ENCODE data around the gene SCN1B. TPM values are rescaled to one million over a fixed set of nuclear protein-coding genes. Genes with fewer than 3 reads are reported as not detected.

Gene SCN1B
- total and polyA plus RNA-seq, 10 of the 15 experiments (the other 5 are each of a cell fraction or from before 2014, with no cell fraction given) = 0.04 to 0.54 (median 0.11) TPM; not detected in 3

DNA sequence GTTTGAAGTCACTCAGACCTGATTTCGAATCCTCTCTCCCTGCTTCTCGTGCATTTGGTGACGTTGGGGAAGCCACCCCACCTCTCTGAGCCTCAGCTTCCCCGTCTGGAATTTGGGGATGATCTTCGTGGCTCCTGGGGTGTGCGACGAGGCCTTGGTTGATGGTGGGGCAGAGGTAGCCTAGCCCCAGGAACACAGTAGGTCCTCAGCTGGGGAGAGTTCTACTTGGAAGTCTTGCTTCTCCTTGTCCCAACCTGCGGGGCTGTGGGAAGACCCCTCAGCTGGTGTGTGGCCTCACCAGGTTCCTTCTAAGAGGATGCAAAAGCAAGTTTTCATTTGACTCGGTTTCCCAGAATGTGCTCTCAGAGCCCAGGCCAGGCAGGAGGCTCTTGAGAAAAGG, 24.4 kb downstream of the SCN1B start:
- H3K36me3 ChIP-seq (ENCODE audit: control insufficient read depth in 2 of 2, insufficient read depth in 2 of 2, low read length in 1 of 2) = no peaks in the 10 kb centered on the region
- TF ChIP-seq, protein P1, sequence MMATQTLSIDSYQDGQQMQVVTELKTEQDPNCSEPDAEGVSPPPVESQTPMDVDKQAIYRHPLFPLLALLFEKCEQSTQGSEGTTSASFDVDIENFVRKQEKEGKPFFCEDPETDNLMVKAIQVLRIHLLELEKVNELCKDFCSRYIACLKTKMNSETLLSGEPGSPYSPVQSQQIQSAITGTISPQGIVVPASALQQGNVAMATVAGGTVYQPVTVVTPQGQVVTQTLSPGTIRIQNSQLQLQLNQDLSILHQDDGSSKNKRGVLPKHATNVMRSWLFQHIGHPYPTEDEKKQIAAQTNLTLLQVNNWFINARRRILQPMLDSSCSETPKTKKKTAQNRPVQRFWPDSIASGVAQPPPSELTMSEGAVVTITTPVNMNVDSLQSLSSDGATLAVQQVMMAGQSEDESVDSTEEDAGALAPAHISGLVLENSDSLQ (IDR thresholded peaks at IDR 0.05) = no peak
- TF ChIP-seq SREBF2 (IDR thresholded peaks at IDR 0.05; ENCODE audit: low read length) = no peak
- TF ChIP-seq SMARCA5 (IDR thresholded peaks at IDR 0.05) = no peak
- H3K9me3 ChIP-seq (replicated peaks; ENCODE audit: control insufficient read depth, insufficient read depth, low read length) = no peaks in the 10 kb centered on the region
- ChIA-PET POLR2A (no interaction called here), SMC1A (ENCODE audit: uncharacterized antibody, unreplicated experiment) (interaction anchor here (1.0 to 1.8 kb wide), 2 partner anchors 31 to 81 kb away, joined by 3 to 5 read pairs; partner anchors contain the start of gene LGI4), CTCF (interaction anchor here (0.6 to 8.2 kb wide), 5 partner anchors 10 to 87 kb away, joined by 4 to 56 read pairs (median 11); partner anchors contain the start of gene FXYD1), RAD21 (ENCODE audit: unreplicated experiment) (no interaction called here)
- no peak overlapping the region for H2AFZ ChIP-seq (ENCODE audit: control insufficient read depth, low read depth, low read length)
- H4K20me1 ChIP-seq (ENCODE audit: control insufficient read depth, insufficient read depth) = no peaks in the 10 kb centered on the region
- FAIRE-seq = no peak
- WGBS (ENCODE audit: insufficient coverage, insufficient replicate concordance, low lambda C conversion rate, missing lambda C conversion rate) = 5% methylated on average over 9 of the region's 9 CpGs
- no peak overlapping the region for H3K4me2 ChIP-seq (ENCODE audit: control insufficient read depth, insufficient read depth)
- no peaks in the 10 kb centered on the region; a peak in 1 of 4 replicates for H3K27me3 ChIP-seq (replicated peaks in 1 of 2; ENCODE audit: control insufficient read depth in 2 of 2, insufficient read depth in 2 of 2, low read length in 1 of 2)
- no peak overlapping the region for H3K4me3 ChIP-seq
- no peak for DNase-seq (ENCODE audit: low read depth, low spot score)
- in situ Hi-C loops (cut with MboI) = no loop called here
- H3K4me1 ChIP-seq (ENCODE audit: control insufficient read depth, insufficient read depth, low read length) = no peaks in the 10 kb centered on the region
- H3K9ac ChIP-seq (ENCODE audit: control insufficient read depth, insufficient read depth, low read length) = no peak overlapping the region
- no TSS peak for BruUV-seq (replicated peaks)
- H3K27ac ChIP-seq (ENCODE audit: control insufficient read depth, insufficient read depth) = no peak overlapping the region
- intact Hi-C loops (cut with micrococcal nuclease; ENCODE audit: unreplicated experiment) = no loop called here
- no peak for ATAC-seq
- no peaks in the 10 kb centered on the region for H3K79me2 ChIP-seq (ENCODE audit: control insufficient read depth, insufficient read depth, low read length)

DNA sequence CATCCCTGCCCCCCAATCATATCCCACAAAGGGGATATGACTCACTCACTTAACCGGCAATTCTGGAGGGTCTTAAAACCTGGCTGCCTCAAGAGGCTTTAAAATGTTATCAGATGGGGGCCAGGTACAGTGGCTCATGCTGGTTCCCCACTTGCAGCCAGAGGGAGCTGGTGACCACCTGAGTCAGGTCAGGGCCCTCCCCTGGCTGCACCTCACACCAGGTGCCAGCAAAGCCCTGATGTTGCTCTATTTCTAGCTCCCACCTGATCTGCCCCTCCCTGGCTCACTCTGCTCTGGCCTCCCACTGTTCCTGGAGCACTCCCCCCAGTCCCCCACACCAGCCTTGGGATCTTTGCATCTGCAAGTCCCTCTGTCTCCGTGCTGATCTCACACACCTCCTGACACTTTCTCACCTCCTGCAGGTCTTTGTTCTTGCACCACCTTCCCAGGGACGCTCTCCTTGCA, 25.5 kb downstream of the SCN1B start:
- ChIA-PET POLR2A (no interaction called here), RAD21 (ENCODE audit: unreplicated experiment) (no interaction called here), CTCF (interaction anchor here (0.7 to 8.2 kb wide), 7 partner anchors 11 to 86 kb away, joined by 3 to 56 read pairs (median 4); no protein-coding TSS in a partner anchor), SMC1A (ENCODE audit: uncharacterized antibody, unreplicated experiment) (interaction anchor here (1.1 to 1.8 kb wide), 2 partner anchors 11 to 30 kb away, joined by 4 to 5 read pairs; no protein-coding TSS in a partner anchor)
- Histone ChIP-seq H3K4me3 (no peak overlapping the region), H3K27ac (ENCODE audit: control insufficient read depth, insufficient read depth) (no peak overlapping the region), H3K4me1 (ENCODE audit: control insufficient read depth, insufficient read depth, low read length) (no peaks in the 10 kb centered on the region), H3K27me3 (replicated peaks in 1 of 2; ENCODE audit: control insufficient read depth in 2 of 2, insufficient read depth in 2 of 2, low read length in 1 of 2) (no peaks in the 10 kb centered on the region; a peak in 1 of 4 replicates), H2AFZ (ENCODE audit: control insufficient read depth, low read depth, low read length) (no peak overlapping the region), H3K79me2 (ENCODE audit: control insufficient read depth, insufficient read depth, low read length) (no peaks in the 10 kb centered on the region), H3K9me3 (replicated peaks; ENCODE audit: control insufficient read depth, insufficient read depth, low read length) (no peaks in the 10 kb centered on the region), H4K20me1 (ENCODE audit: control insufficient read depth, insufficient read depth) (no peaks in the 10 kb centered on the region), H3K9ac (ENCODE audit: control insufficient read depth, insufficient read depth, low read length) (no peak overlapping the region), H3K4me2 (ENCODE audit: control insufficient read depth, insufficient read depth) (no peak overlapping the region), H3K36me3 (ENCODE audit: control insufficient read depth in 2 of 2, insufficient read depth in 2 of 2, low read length in 1 of 2) (no peaks in the 10 kb centered on the region)
- WGBS (ENCODE audit: insufficient coverage, insufficient replicate concordance, low lambda C conversion rate, missing lambda C conversion rate) = 11% methylated on average over 3 of the region's 3 CpGs
- DNase-seq (ENCODE audit: low read depth, low spot score) = no peak
- intact Hi-C loops (cut with micrococcal nuclease; ENCODE audit: unreplicated experiment) (no loop called here), in situ Hi-C loops (cut with MboI) (no loop called here)
- TF ChIP-seq, protein P2, sequence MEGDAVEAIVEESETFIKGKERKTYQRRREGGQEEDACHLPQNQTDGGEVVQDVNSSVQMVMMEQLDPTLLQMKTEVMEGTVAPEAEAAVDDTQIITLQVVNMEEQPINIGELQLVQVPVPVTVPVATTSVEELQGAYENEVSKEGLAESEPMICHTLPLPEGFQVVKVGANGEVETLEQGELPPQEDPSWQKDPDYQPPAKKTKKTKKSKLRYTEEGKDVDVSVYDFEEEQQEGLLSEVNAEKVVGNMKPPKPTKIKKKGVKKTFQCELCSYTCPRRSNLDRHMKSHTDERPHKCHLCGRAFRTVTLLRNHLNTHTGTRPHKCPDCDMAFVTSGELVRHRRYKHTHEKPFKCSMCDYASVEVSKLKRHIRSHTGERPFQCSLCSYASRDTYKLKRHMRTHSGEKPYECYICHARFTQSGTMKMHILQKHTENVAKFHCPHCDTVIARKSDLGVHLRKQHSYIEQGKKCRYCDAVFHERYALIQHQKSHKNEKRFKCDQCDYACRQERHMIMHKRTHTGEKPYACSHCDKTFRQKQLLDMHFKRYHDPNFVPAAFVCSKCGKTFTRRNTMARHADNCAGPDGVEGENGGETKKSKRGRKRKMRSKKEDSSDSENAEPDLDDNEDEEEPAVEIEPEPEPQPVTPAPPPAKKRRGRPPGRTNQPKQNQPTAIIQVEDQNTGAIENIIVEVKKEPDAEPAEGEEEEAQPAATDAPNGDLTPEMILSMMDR (IDR thresholded peaks at IDR 0.05 in 2 of 3, conservative IDR thresholded peaks at IDR 0.05 in 1 of 3; ENCODE audit: control insufficient read depth in 2 of 3, extremely low read depth in 1 of 3, insufficient read depth in 1 of 3, low read depth in 3 of 3, low read length in 3 of 3) = peak; percentile 39 to 56 (median 44); a peak in 4 of 6 replicates
- TF ChIP-seq ZSCAN29 (IDR thresholded peaks at IDR 0.05) (no peak), SMC3 (IDR thresholded peaks at IDR 0.05; ENCODE audit: borderline replicate concordance, low read length) (peak; percentile 21; the same call in 1 of the 2 replicates), RAD21 (IDR thresholded peaks at IDR 0.05; ENCODE audit: insufficient read depth, low read depth, low read length) (peak; percentile 16; the same call in 1 of the 2 replicates)
- FAIRE-seq = no peak
- peak; percentile 79 for ATAC-seq
- no TSS peak for BruUV-seq (replicated peaks)
